PFSK-1 (cell line): ENCODE results near the gene HINT3.

Experiments
- FOXP2 ChIP-seq: optimal IDR thresholded peaks from 2 replicates; pipeline ENCODE3; 2011; ENCODE audit warnings: borderline replicate concordance, control low read depth, inconsistent platforms; ENCODE audit not compliant: insufficient read depth; ENCODE audit errors: extremely low read length, extremely low read depth
- POLR2AphosphoS5 ChIP-seq: IDR thresholded peaks from 2 replicates; pipeline ENCODE4 v1.6.1; 2012; ENCODE audit warnings: low read depth, mild to moderate bottlenecking, control low read depth, low read length, moderate library complexity
- SIN3A ChIP-seq: IDR thresholded peaks from 2 replicates; pipeline ENCODE4 v1.6.1; 2012; ENCODE audit warnings: mild to moderate bottlenecking, low read length, moderate library complexity, borderline replicate concordance; ENCODE audit not compliant: insufficient read depth
- TAF1 ChIP-seq: IDR thresholded peaks from 2 replicates; pipeline ENCODE4 v1.6.1; 2012; ENCODE audit warnings: low read length, control low read depth, borderline replicate concordance; ENCODE audit not compliant: insufficient read depth
- TF ChIP-seq, protein P1 (sequence below), 2 experiments: IDR thresholded peaks; 2 replicates each; pipeline versions ENCODE4 v1.6.1 to v1.8.0; 2011 to 2012; ENCODE audit warnings: low read depth in 2 of 2, low read length in 2 of 2, control low read depth in 1 of 2, inconsistent platforms in 1 of 2, mild to moderate bottlenecking in 1 of 2, moderate library complexity in 1 of 2; ENCODE audit not compliant: insufficient read depth in 1 of 2

The HINT3 gene

DNA sequence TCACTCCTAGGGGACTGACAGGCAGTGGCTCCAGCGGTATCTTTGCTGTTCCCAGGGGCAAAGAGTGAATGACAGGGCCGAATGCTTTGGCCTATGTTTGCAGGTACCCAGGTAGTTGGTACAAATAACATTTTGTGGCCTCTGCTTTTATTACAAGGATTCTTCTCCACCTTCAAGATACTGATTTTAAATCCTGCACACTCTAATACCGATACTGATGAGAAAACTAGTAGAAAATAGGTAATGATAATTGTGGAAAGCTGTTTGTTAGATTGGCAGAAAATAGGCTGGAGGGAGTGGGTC is 772 bp downstream of the HINT3 start:
- TF ChIP-seq TAF1 (no peak), SIN3A (no peak), POLR2AphosphoS5 (no peak), FOXP2 (no peak)
- TF ChIP-seq, protein P1, sequence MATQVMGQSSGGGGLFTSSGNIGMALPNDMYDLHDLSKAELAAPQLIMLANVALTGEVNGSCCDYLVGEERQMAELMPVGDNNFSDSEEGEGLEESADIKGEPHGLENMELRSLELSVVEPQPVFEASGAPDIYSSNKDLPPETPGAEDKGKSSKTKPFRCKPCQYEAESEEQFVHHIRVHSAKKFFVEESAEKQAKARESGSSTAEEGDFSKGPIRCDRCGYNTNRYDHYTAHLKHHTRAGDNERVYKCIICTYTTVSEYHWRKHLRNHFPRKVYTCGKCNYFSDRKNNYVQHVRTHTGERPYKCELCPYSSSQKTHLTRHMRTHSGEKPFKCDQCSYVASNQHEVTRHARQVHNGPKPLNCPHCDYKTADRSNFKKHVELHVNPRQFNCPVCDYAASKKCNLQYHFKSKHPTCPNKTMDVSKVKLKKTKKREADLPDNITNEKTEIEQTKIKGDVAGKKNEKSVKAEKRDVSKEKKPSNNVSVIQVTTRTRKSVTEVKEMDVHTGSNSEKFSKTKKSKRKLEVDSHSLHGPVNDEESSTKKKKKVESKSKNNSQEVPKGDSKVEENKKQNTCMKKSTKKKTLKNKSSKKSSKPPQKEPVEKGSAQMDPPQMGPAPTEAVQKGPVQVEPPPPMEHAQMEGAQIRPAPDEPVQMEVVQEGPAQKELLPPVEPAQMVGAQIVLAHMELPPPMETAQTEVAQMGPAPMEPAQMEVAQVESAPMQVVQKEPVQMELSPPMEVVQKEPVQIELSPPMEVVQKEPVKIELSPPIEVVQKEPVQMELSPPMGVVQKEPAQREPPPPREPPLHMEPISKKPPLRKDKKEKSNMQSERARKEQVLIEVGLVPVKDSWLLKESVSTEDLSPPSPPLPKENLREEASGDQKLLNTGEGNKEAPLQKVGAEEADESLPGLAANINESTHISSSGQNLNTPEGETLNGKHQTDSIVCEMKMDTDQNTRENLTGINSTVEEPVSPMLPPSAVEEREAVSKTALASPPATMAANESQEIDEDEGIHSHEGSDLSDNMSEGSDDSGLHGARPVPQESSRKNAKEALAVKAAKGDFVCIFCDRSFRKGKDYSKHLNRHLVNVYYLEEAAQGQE (IDR thresholded peaks at IDR 0.05; ENCODE audit: insufficient read depth in 1 of 2, low read depth in 2 of 2, low read length in 2 of 2) = no peak

DNA sequence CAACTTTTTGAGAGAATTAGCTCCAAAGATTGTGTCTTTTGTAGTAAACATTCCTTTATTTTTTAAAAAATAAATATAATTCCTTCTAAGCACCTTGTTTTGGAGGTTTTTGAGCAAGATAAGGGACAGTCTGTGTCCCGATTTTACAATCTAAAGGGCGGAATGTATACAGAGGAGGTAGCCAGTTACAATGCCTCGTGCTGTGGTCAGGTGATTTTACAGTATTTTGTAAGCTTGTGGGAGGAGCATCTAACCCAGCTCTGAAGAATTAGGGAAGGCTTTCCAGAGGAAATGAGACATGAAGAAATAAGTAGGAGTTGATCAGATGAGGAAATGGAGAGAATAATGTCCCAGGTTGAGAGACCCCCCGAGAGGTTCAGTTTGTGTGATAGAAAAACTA is 1.3 kb downstream of the HINT3 start:
- TF ChIP-seq TAF1 (no peak), POLR2AphosphoS5 (no peak), SIN3A (no peak), FOXP2 (no peak)
- TF ChIP-seq, protein P1 (IDR thresholded peaks at IDR 0.05; ENCODE audit: insufficient read depth in 1 of 2, low read depth in 2 of 2, low read length in 2 of 2) = no peak

DNA sequence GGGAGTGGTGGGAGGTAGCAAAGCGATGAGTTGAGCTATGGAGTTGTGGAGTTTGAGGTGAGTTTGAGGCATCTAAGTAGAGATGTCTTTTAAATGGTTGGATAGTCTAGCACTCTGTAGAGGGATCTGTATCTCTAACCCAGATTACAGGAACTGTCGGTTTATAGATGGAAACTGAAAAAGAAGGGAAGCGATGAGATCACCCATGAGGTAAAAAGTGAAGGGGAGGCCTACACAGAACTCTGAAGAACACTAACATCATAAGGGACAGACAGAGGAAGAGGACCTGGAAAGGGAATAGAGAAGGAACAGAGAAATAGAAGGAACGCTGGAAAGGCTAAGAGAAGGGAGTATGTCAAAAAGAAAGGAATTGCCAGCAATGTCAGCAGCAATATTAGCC is 2.5 kb downstream of the HINT3 start:
- TF ChIP-seq SIN3A (no peak), FOXP2 (no peak), POLR2AphosphoS5 (no peak), TAF1 (no peak)
- TF ChIP-seq, protein P1 (IDR thresholded peaks at IDR 0.05; ENCODE audit: insufficient read depth in 1 of 2, low read depth in 2 of 2, low read length in 2 of 2) = no peak

DNA sequence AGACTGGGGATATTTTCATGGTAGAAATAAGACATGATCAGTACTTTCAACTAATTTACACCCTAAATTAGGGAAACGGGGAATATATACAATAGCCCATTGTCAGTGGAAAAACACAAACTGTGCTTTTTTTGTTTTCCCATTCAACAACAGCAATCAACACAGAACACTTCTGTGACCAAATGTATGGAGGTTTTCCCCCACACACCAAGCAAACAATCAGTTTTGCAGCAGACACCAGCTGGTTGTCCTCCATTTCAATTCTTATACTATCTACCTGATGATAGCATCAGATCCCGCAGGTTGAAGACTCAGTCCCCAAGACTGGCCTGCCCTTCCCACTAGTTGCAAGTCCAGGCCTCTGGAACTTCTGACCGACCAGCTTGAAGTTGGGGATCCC is 4.5 kb downstream of the HINT3 start:
- no peak for TF ChIP-seq FOXP2
- no peak for TF ChIP-seq POLR2AphosphoS5
- TF ChIP-seq, protein P1 (IDR thresholded peaks at IDR 0.05; ENCODE audit: insufficient read depth in 1 of 2, low read depth in 2 of 2, low read length in 2 of 2) = no peak
- TF ChIP-seq SIN3A = no peak
- TF ChIP-seq TAF1 = no peak

DNA sequence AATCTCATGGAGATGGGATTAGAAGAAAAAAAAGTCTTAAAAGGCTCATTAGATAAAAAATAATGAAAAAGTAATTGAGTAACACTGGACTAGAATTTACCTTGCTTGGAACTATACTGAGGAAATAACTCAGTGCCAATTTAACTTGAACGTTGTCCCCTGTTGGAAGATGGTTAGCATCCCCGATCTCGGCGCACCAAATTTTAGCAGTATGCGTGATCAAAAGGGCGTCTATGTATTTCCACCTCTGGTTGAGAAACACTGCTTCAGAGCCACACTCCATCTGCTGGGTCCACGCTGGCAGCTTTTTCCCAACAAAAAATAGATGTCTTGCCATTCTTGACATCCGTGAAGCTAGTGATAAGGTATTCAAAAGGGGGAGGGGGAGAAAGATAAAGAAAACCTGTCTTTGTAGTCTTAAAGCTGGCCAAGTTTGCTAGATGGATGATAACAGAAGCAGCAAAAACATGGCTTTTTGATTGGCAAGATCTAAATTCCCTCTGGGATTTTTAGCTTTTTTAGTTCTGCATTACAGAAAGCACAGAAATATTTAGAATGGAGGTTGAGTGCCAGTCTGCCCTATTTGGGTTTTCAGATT is 6.4 kb downstream of the HINT3 start:
- no peak for TF ChIP-seq SIN3A
- TF ChIP-seq, protein P1 (IDR thresholded peaks at IDR 0.05; ENCODE audit: insufficient read depth in 1 of 2, low read depth in 2 of 2, low read length in 2 of 2) = no peak
